Measurements from ENCODE around the gene DSG3. TPM values are rescaled to one million over a fixed set of nuclear protein-coding genes. Genes with fewer than 3 reads are reported as not detected.
"Not testable (repeated sequence)": the region's sequence is repeated elsewhere in the genome, so short reads cannot be mapped to it uniquely, and the experiment has no call there.

The DSG3 gene
- total and polyA plus RNA-seq, 2 donors, result 17.1 to 42.1 TPM

DNA sequence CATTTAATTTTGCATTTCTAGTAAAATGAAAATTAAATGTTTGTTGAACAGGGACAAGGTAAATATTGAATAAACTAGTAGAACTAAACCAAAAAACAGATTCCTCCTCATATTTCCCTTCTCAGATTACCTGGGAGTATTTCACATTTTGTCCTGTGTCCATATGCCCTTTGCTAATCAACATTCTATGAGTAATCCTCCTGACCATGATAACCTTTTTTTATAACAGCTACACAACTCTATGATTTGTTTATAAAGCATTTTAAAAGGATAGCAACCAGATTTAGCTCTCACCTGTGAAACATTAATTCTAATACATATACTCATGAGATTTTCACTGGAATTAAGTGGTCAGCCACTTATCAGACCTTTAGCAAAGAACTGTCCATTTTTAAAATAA lies 43.3 kb downstream of the DSG3 start:
- H3K9me3 ChIP-seq (ENCODE audit: control insufficient read depth in 2 of 2, insufficient read depth in 1 of 2, low read length in 1 of 2), result no peaks in the 10 kb centered on the region
- no peak overlapping the region for H3K4me3 ChIP-seq (ENCODE audit: low read length in 2 of 2)
- H3K36me3 ChIP-seq (ENCODE audit: control insufficient read depth in 2 of 2, insufficient read depth in 2 of 2, low read length in 1 of 2), result no peaks in the 10 kb centered on the region
- no peak for DNase-seq (ENCODE audit: low read depth in 6 of 9, low spot score in 9 of 9)
- peaks cover 0 to 2% of the 10 kb centered on the region in 2 donors for H3K27me3 ChIP-seq (ENCODE audit: control insufficient read depth in 2 of 2, insufficient read depth in 1 of 2, low read length in 1 of 2)
- no peak overlapping the region for H3K27ac ChIP-seq (ENCODE audit: low read depth in 1 of 2, low read length in 1 of 2)
- H3K4me1 ChIP-seq (ENCODE audit: control insufficient read depth in 2 of 2, insufficient read depth in 2 of 2, low read length in 2 of 2), result no peaks in the 10 kb centered on the region

DNA sequence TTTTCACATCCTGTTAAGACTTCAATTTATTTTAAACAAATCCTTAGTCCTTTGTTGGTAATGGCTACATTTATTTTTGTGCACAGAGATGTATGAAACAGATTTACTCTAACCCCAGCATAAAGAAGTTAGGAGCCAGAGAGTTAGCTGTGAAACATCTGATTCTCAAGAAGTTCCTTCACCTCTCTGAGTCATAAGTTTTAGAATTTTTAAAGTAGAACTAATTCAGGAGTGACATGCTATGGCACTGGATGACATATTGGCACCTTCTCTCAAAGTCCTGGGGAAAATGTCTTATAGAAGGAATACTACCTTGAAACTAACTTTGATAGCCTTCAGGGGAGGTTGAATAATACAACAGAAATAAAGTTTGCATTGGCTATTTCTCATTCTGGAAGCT lies 44.0 kb downstream of the DSG3 start:
- DNase-seq (ENCODE audit: low read depth in 6 of 9, low spot score in 9 of 9), result no peak
- H3K9me3 ChIP-seq (ENCODE audit: control insufficient read depth in 2 of 2, insufficient read depth in 1 of 2, low read length in 1 of 2), result no peaks in the 10 kb centered on the region
- no peak overlapping the region for H3K27ac ChIP-seq (ENCODE audit: low read depth in 1 of 2, low read length in 1 of 2)

DNA sequence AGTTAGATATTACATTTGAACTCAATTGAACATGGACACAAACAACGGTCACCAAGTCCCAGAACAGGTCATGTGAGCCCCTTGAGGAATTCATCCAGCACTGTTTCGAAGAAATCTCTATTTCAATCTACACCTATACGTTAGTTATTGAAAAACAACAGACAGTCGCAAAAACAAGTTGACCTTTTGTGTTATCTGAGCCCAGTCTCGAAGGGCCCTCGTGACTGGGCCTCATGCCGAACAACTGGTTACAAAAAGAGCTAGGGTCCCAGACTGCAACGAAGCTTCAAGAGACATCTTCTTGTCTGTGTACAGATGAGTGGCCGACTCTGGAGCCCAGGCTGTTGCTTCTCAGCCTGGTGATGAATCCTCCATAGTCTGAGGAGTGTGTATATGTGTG lies 45.1 kb downstream of the DSG3 start:
- no peak overlapping the region for H3K27ac ChIP-seq (ENCODE audit: low read depth in 1 of 2, low read length in 1 of 2)
- WGBS, result 96% methylated on average over 9 of the region's 9 CpGs
- no peaks in the 10 kb centered on the region for H3K9me3 ChIP-seq (ENCODE audit: control insufficient read depth in 2 of 2, insufficient read depth in 1 of 2, low read length in 1 of 2)
- H3K36me3 ChIP-seq (ENCODE audit: control insufficient read depth in 2 of 2, insufficient read depth in 2 of 2, low read length in 1 of 2), result no peaks in the 10 kb centered on the region
- no peak for DNase-seq (ENCODE audit: low read depth in 6 of 9, low spot score in 9 of 9)
- no peak overlapping the region for H3K4me3 ChIP-seq (ENCODE audit: low read length in 2 of 2)
- peaks cover 0 to 3% of the 10 kb centered on the region in 2 donors for H3K4me1 ChIP-seq (ENCODE audit: control insufficient read depth in 2 of 2, insufficient read depth in 2 of 2, low read length in 2 of 2)
- peaks cover 8 to 12% of the 10 kb centered on the region in 2 donors for H3K27me3 ChIP-seq (ENCODE audit: control insufficient read depth in 2 of 2, insufficient read depth in 1 of 2, low read length in 1 of 2)

More for the DNA sequence above, 44.0 kb downstream of the DSG3 start:
- Histone ChIP-seq H3K4me3 (ENCODE audit: low read length in 2 of 2) (no peak overlapping the region), H3K27me3 (ENCODE audit: control insufficient read depth in 2 of 2, insufficient read depth in 1 of 2, low read length in 1 of 2) (peaks cover 2% of the 10 kb centered on the region in 2 donors), H3K4me1 (ENCODE audit: control insufficient read depth in 2 of 2, insufficient read depth in 2 of 2, low read length in 2 of 2) (no peaks in the 10 kb centered on the region), H3K36me3 (ENCODE audit: control insufficient read depth in 2 of 2, insufficient read depth in 2 of 2, low read length in 1 of 2) (no peaks in the 10 kb centered on the region)

DNA sequence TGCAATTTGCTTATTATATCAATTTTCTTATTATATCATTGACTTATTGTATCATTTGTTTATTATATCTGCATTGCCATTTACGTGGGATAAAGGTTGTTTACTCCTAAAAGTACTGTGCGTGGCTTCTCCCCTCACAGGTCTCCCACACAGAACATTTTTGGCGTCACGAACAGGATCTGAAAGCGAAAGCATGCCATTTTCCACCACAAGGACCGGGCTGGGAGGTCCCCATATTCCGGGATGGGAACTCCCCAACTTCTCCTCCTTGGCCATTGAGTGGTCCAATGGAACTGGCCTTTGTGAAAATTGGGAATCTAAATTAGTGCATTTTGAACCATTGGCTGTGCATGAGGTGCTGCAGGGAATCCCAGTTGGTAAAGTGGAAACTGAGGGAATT lies 45.6 kb downstream of the DSG3 start:
- no peak overlapping the region for H3K4me3 ChIP-seq (ENCODE audit: low read length in 2 of 2)
- H3K4me1 ChIP-seq (ENCODE audit: control insufficient read depth in 2 of 2, insufficient read depth in 2 of 2, low read length in 2 of 2), result peaks cover 0 to 4% of the 10 kb centered on the region in 2 donors
- no peaks in the 10 kb centered on the region for H3K36me3 ChIP-seq (ENCODE audit: control insufficient read depth in 2 of 2, insufficient read depth in 2 of 2, low read length in 1 of 2)
- H3K9me3 ChIP-seq (ENCODE audit: control insufficient read depth in 2 of 2, insufficient read depth in 1 of 2, low read length in 1 of 2), result peaks cover 0 to under 1% of the 10 kb centered on the region in 2 donors
- DNase-seq (ENCODE audit: low read depth in 6 of 9, low spot score in 9 of 9), result no peak
- peaks cover 8 to 17% of the 10 kb centered on the region in 2 donors for H3K27me3 ChIP-seq (ENCODE audit: control insufficient read depth in 2 of 2, insufficient read depth in 1 of 2, low read length in 1 of 2)
- no peak overlapping the region for H3K27ac ChIP-seq (ENCODE audit: low read depth in 1 of 2, low read length in 1 of 2)
- 95% methylated on average over 7 of the region's 7 CpGs for WGBS

DNA sequence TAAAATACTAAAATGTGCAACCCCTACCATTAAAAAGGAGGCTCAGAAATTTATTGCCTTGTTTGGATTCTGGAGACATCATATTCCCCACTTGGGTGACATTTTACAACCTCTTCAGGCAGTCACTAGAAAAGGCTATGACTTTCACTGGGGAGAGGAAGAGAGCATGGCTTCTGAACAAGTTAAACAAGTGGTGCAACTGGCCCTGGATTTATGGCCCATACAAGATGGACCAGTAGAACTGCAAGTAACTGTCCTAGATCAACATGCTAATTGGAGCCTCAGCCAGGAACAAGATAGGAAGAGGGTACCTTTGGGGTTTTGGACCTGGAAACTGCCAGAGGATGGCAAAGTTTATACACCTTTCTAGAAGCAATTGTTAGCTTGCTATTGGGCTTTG lies 46.4 kb downstream of the DSG3 start:
- DNase-seq (ENCODE audit: low read depth in 6 of 9, low spot score in 9 of 9), result no peak
- Histone ChIP-seq H3K4me3 (ENCODE audit: low read length in 2 of 2) (no peak overlapping the region), H3K4me1 (ENCODE audit: control insufficient read depth in 2 of 2, insufficient read depth in 2 of 2, low read length in 2 of 2) (peaks cover under 1 to 6% of the 10 kb centered on the region in 2 donors), H3K36me3 (ENCODE audit: control insufficient read depth in 2 of 2, insufficient read depth in 2 of 2, low read length in 1 of 2) (no peaks in the 10 kb centered on the region), H3K27ac (ENCODE audit: low read depth in 1 of 2, low read length in 1 of 2) (no peak overlapping the region), H3K27me3 (ENCODE audit: control insufficient read depth in 2 of 2, insufficient read depth in 1 of 2, low read length in 1 of 2) (peaks cover 8 to 20% of the 10 kb centered on the region in 2 donors), H3K9me3 (ENCODE audit: control insufficient read depth in 2 of 2, insufficient read depth in 1 of 2, low read length in 1 of 2) (peaks cover 0 to 4% of the 10 kb centered on the region in 2 donors)

DNA sequence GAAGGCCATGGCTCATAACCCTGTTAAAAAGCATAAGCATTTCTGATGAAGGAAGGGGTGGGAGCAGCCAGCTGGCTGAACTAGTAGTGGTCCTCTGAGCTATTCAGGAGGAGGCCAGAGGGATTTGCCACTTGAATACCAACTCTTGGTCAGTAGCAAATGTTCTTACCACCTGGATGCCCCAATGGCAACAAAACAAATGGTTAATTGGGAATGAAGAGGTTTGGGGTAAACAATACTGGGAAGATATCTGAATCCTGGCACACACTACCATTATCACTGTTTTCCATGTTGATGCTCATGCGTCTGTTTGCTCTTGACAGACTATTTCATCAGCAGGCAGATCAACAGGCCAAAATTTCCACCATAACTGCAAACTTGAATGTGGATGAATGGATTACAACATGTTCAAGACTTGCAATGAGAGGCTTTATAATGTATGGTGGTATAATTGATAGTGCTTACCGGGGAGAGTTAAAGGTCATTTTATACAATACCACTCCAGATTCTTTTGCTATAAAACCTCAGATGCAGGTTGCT lies 47.2 kb downstream of the DSG3 start:
- not testable (repeated sequence) for H3K27ac ChIP-seq (ENCODE audit: low read depth in 1 of 2, low read length in 1 of 2); H3K36me3 ChIP-seq (ENCODE audit: control insufficient read depth in 2 of 2, insufficient read depth in 2 of 2, low read length in 1 of 2); H3K9me3 ChIP-seq (ENCODE audit: control insufficient read depth in 2 of 2, insufficient read depth in 1 of 2, low read length in 1 of 2); DNase-seq (ENCODE audit: low read depth in 6 of 9, low spot score in 9 of 9); H3K4me3 ChIP-seq (ENCODE audit: low read length in 2 of 2)
- Histone ChIP-seq H3K27me3 (ENCODE audit: control insufficient read depth in 2 of 2, insufficient read depth in 1 of 2, low read length in 1 of 2) (peaks cover 8 to 20% of the 10 kb centered on the region in 2 donors), H3K4me1 (ENCODE audit: control insufficient read depth in 2 of 2, insufficient read depth in 2 of 2, low read length in 2 of 2) (peaks cover 6 to 12% of the 10 kb centered on the region in 2 donors)
- WGBS, result 98% methylated on average over 2 of the region's 2 CpGs

DNA sequence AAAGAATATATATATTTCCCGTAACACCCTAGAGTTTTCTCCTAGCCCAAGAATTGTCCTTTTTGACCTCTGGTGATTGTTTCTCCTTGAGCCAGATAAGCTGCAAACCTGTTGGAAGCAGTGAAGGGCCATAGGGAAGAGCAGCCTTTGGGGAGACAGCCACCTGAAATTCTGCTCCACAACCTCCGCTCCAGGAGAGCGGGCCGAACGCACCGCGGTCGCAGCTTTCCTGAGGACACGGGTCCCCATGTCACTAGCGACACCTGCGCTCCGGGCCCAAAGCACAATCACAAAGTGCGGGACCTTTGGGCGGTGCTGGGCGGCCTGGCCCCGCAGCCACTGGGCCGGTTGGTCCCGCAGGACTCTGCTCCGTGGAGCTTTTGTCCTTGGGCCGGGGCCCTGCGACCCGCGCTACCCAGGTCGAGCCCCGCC lies 49.9 kb downstream of the DSG3 start:
- Histone ChIP-seq H3K36me3 (ENCODE audit: control insufficient read depth in 2 of 2, insufficient read depth in 2 of 2, low read length in 1 of 2) (no peaks in the 10 kb centered on the region), H3K27me3 (ENCODE audit: control insufficient read depth in 2 of 2, insufficient read depth in 1 of 2, low read length in 1 of 2) (peaks cover 8 to 20% of the 10 kb centered on the region in 2 donors), H3K9me3 (ENCODE audit: control insufficient read depth in 2 of 2, insufficient read depth in 1 of 2, low read length in 1 of 2) (peaks cover 0 to 4% of the 10 kb centered on the region in 2 donors), H3K4me1 (ENCODE audit: control insufficient read depth in 2 of 2, insufficient read depth in 2 of 2, low read length in 2 of 2) (peaks cover 11 to 17% of the 10 kb centered on the region in 2 donors), H3K27ac (ENCODE audit: low read depth in 1 of 2, low read length in 1 of 2) (peak overlapping the region; percentile 7 to 64), H3K4me3 (ENCODE audit: low read length in 2 of 2) (peak overlapping the region; percentile 83 to 87)
- WGBS, result 11% methylated on average over 25 of the region's 25 CpGs
- no peak for DNase-seq (ENCODE audit: low read depth in 6 of 9, low spot score in 9 of 9)

DNA sequence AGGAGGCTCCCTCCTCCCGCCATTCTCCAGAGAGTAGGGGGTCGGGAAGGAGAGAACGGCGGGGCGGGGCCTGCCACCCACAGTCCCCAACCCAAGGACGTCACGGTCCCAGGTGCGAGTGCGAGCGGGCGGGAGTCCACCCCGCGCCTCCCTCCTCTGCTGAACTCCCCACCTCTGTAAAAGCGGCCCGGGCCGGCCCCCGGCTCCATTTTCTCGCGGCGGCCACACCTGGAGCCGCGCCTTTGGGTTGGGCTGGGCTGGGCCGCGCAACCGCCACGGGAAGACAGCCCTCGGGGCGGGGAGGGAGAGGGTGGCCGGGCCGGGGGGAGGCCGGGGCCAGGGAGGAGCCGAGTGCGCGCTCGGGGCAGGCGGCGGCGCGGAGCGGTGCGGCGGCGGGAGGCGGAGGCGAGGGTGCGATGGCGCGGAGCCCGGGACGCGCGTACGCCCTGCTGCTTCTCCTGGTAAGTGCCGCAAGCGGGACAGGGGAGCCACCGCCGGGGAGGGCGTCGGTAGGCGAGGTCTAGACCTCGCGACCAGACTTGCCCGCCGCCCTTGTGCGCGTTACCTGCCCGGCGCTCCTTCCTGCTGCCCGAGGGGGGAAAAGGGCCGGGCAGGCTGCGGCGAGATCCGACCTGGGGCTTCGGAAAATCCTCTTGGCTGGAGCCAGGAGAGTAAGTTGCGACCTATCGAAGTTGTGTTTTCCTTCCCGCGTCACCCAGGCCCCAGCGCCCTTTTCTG lies 50.5 kb downstream of the DSG3 start, which contains the start of gene DSG2:
Gene DSG2 (plus strand): TSS at position 342 of the 738 bp plus-strand sequence. CDS start 75 bp downstream, at position 417.
- Histone ChIP-seq H3K36me3 (ENCODE audit: control insufficient read depth in 2 of 2, insufficient read depth in 2 of 2, low read length in 1 of 2) (no peaks in the 10 kb centered on the region), H3K9me3 (ENCODE audit: control insufficient read depth in 2 of 2, insufficient read depth in 1 of 2, low read length in 1 of 2) (peaks cover 0 to 4% of the 10 kb centered on the region in 2 donors), H3K4me3 (ENCODE audit: low read length in 2 of 2) (peak within 1 kb of the TSS; percentile 83 to 87), H3K27ac (ENCODE audit: low read depth in 1 of 2, low read length in 1 of 2) (peak within 1 kb of the TSS; percentile 46 to 71), H3K4me1 (ENCODE audit: control insufficient read depth in 2 of 2, insufficient read depth in 2 of 2, low read length in 2 of 2) (peaks cover 11 to 17% of the 10 kb centered on the region in 2 donors), H3K27me3 (ENCODE audit: control insufficient read depth in 2 of 2, insufficient read depth in 1 of 2, low read length in 1 of 2) (peaks cover 8 to 20% of the 10 kb centered on the region in 2 donors)
- WGBS, result under 1% methylated on average over 79 of the region's 79 CpGs
- peak in 7 of 9 donors; percentile 29 to 73 (median 39) for DNase-seq (ENCODE audit: low read depth in 6 of 9, low spot score in 9 of 9)

Measured in thymus (tissue), 11 donors.